ENCODE results near the gene FRMD4A. TPM values are rescaled to one million over a fixed set of nuclear protein-coding genes. Genes with fewer than 3 reads are reported as not detected.
"Not testable (repeated sequence)": the region's sequence is repeated elsewhere in the genome, so short reads cannot be mapped to it uniquely, and the experiment has no call there.

The FRMD4A gene
- total RNA-seq, 4 donors from 2014 or later: 5.6 to 34.1 (median 19.4) TPM

DNA sequence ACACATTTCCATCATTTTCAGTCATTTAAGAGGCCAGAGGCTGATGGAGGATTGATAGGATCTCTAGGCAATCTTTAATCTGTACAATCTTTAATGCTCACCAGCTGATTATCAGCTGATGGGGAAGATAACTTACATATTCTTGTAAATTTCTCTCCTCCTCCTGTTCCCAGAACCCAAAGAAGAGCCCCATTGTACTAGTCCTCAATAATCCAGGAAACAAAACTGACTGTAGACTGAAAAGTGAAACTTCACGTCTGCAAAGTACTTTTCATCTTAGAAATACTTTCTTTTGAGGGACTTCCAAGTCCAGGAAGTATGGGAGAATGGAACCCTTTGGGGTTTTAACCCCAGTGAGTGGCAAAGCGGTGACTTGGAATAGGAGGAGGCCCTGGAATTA, 283.3 kb downstream of the FRMD4A start:
- Histone ChIP-seq H3K27me3 (no peaks in the 10 kb centered on the region), H3K9me3 (no peaks in the 10 kb centered on the region), H3K4me1 (no peaks in the 10 kb centered on the region), H3K4me3 (no peak overlapping the region), H3K36me3 (no peaks in the 10 kb centered on the region), H3K27ac (no peak overlapping the region)
- no peak for DNase-seq
- TF ChIP-seq, protein P1, sequence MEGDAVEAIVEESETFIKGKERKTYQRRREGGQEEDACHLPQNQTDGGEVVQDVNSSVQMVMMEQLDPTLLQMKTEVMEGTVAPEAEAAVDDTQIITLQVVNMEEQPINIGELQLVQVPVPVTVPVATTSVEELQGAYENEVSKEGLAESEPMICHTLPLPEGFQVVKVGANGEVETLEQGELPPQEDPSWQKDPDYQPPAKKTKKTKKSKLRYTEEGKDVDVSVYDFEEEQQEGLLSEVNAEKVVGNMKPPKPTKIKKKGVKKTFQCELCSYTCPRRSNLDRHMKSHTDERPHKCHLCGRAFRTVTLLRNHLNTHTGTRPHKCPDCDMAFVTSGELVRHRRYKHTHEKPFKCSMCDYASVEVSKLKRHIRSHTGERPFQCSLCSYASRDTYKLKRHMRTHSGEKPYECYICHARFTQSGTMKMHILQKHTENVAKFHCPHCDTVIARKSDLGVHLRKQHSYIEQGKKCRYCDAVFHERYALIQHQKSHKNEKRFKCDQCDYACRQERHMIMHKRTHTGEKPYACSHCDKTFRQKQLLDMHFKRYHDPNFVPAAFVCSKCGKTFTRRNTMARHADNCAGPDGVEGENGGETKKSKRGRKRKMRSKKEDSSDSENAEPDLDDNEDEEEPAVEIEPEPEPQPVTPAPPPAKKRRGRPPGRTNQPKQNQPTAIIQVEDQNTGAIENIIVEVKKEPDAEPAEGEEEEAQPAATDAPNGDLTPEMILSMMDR (IDR thresholded peaks at IDR 0.05): no peak
- TF ChIP-seq POLR2A (IDR thresholded peaks at IDR 0.05): no peak
- intact Hi-C loops (cut with DNase I; ENCODE audit: low total_unique reads): no loop called here

DNA sequence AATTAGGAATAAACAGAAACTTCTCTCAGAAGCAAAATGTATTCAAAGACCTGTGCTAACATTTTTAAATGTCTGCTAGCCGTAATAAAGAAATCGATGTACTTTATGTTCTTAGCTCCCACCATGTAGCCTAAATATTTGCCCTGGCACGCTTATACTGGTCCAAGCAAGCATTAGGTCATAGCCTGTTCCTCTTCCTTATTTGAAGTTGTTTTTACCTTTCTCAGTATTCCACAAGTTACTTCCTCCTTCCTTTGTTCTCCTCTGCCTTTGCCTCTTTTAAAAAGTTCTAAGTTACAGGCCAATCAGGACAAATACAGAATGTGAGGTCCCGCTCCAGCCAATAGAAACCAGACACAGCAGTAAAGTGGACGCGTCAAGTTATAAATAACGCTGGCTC, 288.7 kb downstream of the FRMD4A start:
- intact Hi-C loops (cut with DNase I; ENCODE audit: low total_unique reads); H3K27me3 ChIP-seq; H3K4me3 ChIP-seq; DNase-seq; H3K27ac ChIP-seq; H3K36me3 ChIP-seq; H3K9me3 ChIP-seq: not testable (repeated sequence)
- peaks cover 0 to 13% of the 10 kb centered on the region in 2 donors for H3K4me1 ChIP-seq

DNA sequence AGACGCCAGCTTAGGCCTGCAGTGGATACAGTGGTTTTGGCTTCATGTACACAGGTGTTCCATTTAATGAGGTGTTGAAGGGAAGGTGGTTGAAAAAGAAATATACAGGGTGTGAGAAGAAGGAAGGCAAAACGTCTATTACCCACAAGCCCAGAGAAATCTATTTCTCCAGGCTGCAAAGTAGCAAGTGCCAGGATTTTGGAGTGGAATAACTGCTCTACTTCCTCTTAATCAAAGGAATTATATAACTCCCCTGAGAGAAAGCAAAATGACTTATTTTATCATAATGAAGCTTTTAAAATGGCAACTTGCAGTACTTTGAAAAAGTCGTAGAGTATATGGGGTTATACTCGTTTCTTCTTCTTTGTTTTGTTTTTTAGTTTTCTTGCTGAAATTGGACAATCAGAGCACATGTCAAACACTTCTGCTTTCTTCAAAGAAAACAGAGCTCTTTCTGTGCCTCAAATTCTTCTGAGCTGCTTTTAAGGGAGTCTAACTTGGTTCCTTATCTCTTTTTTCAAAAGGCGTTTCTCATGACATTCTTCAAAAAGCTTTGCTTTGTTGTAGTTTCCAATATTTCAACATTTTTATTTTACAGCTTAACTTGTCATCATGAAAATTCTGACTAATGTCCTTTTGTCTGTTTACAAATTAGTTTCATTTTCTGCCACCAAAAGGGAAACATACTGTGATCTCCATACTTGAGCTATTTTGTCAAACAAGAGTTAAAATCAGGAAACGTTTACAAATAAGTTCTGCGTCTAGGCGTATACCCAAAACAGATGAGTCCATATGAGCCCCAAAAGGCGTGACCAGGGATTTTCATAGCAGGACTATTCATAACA, 289.7 kb downstream of the FRMD4A start:
- Histone ChIP-seq H3K36me3 (no peaks in the 10 kb centered on the region), H3K27me3 (no peaks in the 10 kb centered on the region), H3K9me3 (no peaks in the 10 kb centered on the region), H3K27ac (peak overlapping the region; percentile 24 to 29), H3K4me3 (no peak overlapping the region), H3K4me1 (peaks cover 0 to 13% of the 10 kb centered on the region in 2 donors)
- TF ChIP-seq POLR2A (IDR thresholded peaks at IDR 0.05): no peak
- TF ChIP-seq, protein P1 (IDR thresholded peaks at IDR 0.05): no peak
- intact Hi-C loops (cut with DNase I; ENCODE audit: low total_unique reads): no loop called here
- DNase-seq: no peak

DNA sequence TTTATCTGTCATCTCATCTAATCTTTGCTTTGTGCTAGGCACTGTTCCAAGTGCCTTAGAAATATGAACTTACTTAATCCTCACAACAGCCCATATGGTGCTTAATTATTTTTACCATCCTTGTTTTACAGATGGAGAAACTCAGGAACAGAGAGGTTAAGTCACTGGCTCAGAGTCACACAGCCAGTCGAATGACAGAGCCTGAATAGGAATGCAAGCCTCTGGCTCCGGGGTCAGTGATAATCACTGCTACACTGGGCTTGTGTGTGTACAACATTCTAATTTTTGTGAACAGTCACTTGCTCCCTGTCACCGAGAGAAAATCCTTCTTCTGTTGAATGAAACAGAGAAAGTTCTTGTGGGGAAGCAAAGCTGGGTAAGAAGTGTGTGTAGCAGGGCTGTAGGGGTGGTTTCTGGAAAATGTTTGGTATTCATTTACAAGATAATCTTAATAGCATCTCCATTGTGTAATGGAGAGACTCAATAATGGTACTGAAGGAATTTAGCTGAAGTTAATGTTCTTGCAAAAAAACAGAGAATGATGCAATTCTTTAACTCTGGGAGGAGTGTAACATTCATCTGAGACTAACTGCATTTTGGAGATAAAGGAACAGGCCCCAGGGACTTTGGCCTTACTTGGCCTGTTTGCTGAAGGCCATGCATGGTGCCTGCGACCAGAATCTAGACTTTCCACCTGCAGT, 290.6 kb downstream of the FRMD4A start:
- Histone ChIP-seq H3K4me1 (peaks cover 0 to 13% of the 10 kb centered on the region in 2 donors), H3K4me3 (no peak overlapping the region), H3K36me3 (no peaks in the 10 kb centered on the region), H3K27me3 (no peaks in the 10 kb centered on the region), H3K27ac (peak overlapping the region in 1 of 2 donors; percentile 29), H3K9me3 (no peaks in the 10 kb centered on the region)
- intact Hi-C loops (cut with DNase I; ENCODE audit: low total_unique reads): no loop called here
- DNase-seq: no peak
- TF ChIP-seq POLR2A (IDR thresholded peaks at IDR 0.05): no peak
- TF ChIP-seq, protein P1 (IDR thresholded peaks at IDR 0.05): no peak

DNA sequence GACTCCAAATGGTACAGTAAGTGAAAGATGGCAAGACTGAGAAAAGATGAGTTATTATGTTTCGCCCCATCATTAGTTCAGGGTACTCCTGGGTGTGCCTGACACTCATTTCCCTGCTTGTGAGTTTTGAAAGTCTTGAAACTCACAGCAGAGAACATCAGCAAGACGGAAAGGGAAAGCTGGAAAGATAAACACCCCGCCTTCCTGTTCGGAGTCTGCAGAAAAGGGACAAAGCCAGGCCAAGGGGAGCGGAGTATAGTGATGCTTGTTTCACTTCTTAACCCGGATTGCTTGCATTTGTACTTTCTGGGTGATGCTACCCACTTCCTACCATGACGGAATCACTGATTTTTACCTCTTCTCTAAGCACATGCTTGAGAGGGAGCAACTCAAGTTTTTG, 294.5 kb downstream of the FRMD4A start:
- Histone ChIP-seq H3K27me3 (no peaks in the 10 kb centered on the region), H3K9me3 (no peaks in the 10 kb centered on the region), H3K4me3 (no peak overlapping the region), H3K36me3 (no peaks in the 10 kb centered on the region), H3K27ac (no peak overlapping the region), H3K4me1 (peaks cover 0 to 13% of the 10 kb centered on the region in 2 donors)
- no peak for DNase-seq
- intact Hi-C loops (cut with DNase I; ENCODE audit: low total_unique reads): no loop called here
- TF ChIP-seq, protein P1 (IDR thresholded peaks at IDR 0.05): no peak
- no peak for TF ChIP-seq POLR2A (IDR thresholded peaks at IDR 0.05)

Measured in uterus (tissue), 4 donors.